Measurements from ENCODE around the gene MED12L. TPM values are rescaled to one million over a fixed set of nuclear protein-coding genes. Genes with fewer than 3 reads are reported as not detected.

MED12L gene
- total and polyA plus RNA-seq, 9 of the 15 experiments (the other 6 are each of a cell fraction or from before 2014, with no cell fraction given) = not detected

- H3K36me3 ChIP-seq (ENCODE audit: control insufficient read depth, insufficient read depth, low read length) = no peaks in the 10 kb centered on the region
- no peak overlapping the region for H3K9ac ChIP-seq (ENCODE audit: insufficient read depth in 1 of 2, low read depth in 2 of 2, low read length in 2 of 2)
- TF ChIP-seq ATF7 (IDR thresholded peaks at IDR 0.05) (no peak), RAD21 (CRISPR knock-in tag; conservative IDR thresholded peaks at IDR 0.05 in 1 of 2, IDR thresholded peaks at IDR 0.05 in 1 of 2) (no peak), GTF2A2 (tag; IDR thresholded peaks at IDR 0.05) (no peak), MGA (IDR thresholded peaks at IDR 0.05) (no peak), BACH1 (tag; IDR thresholded peaks at IDR 0.05) (no peak), JUN (IDR thresholded peaks at IDR 0.05; ENCODE audit: borderline replicate concordance, low read depth, low read length) (no peak), JUN (CRISPR knock-in tag; IDR thresholded peaks at IDR 0.05; ENCODE audit: borderline replicate concordance) (no peak)
These were observed 111.8 kb downstream of the MED12L start for GRCh38 chr3:151197228-151197627.

More at GRCh38 chr3:151197228-151197627, 111.8 kb downstream of the MED12L start:
- H3K4me1 ChIP-seq (replicated peaks in 1 of 2; ENCODE audit: control insufficient read depth in 2 of 2, insufficient read depth in 2 of 2, low read length in 2 of 2) = no peaks in the 10 kb centered on the region
- under 1% methylated on average over 8 of the region's 8 CpGs for WGBS (ENCODE audit: insufficient coverage, low coverage, missing lambda C conversion rate)
- H4K20me1 ChIP-seq (replicated peaks; ENCODE audit: control insufficient read depth, insufficient read depth, low read length) = no peaks in the 10 kb centered on the region
- intact Hi-C loops (cut with micrococcal nuclease) = no loop called here
- no peak overlapping the region for H3K4me3 ChIP-seq
- BruUV-seq (replicated peaks) = no TSS peak
- no peaks in the 10 kb centered on the region for H3K9me1 ChIP-seq (ENCODE audit: control insufficient read depth, insufficient read depth, low read length)
- no peak for FAIRE-seq
- H2AFZ ChIP-seq (ENCODE audit: low read depth, low read length) = no peak overlapping the region
- in situ Hi-C loops (cut with MboI) = no loop called here
- peaks cover 3 to 5% of the 10 kb centered on the region in 2 experiments; a peak in 4 of 5 replicates for H3K27me3 ChIP-seq (ENCODE audit: control insufficient read depth in 2 of 2, insufficient read depth in 2 of 2, low read length in 2 of 2)
- H3K27ac ChIP-seq (ENCODE audit: extremely low read depth, low read depth, low read length) = no peak overlapping the region
- no peaks in the 10 kb centered on the region for H3K79me2 ChIP-seq (ENCODE audit: control insufficient read depth, insufficient read depth, low read length)
- no peak for DNase-seq (ENCODE audit: extremely low read depth in 1 of 4, low spot score in 3 of 4)
- H3K9me3 ChIP-seq (replicated peaks; ENCODE audit: control insufficient read depth, insufficient read depth, low read depth, low read length) = no peaks in the 10 kb centered on the region
- ATAC-seq = no peak
- ChIA-PET CTCF (ENCODE audit: low intra/inter-chr PET ratio) (no interaction called here), POLR2A (interaction anchor here (1.3 kb wide), 1 partner anchor 12 kb away, joined by 3 read pairs; no protein-coding TSS in a partner anchor)
- H3K4me2 ChIP-seq (ENCODE audit: insufficient read depth, low read length) = no peak overlapping the region

Data from K562 (cell line).